ENCODE measurements around the gene TBC1D22A. TPM values are rescaled to one million over a fixed set of nuclear protein-coding genes. Genes with fewer than 3 reads are reported as not detected.

The TBC1D22A gene
- total RNA-seq, 1 donor from 2014 or later = 34.1 TPM

DNA sequence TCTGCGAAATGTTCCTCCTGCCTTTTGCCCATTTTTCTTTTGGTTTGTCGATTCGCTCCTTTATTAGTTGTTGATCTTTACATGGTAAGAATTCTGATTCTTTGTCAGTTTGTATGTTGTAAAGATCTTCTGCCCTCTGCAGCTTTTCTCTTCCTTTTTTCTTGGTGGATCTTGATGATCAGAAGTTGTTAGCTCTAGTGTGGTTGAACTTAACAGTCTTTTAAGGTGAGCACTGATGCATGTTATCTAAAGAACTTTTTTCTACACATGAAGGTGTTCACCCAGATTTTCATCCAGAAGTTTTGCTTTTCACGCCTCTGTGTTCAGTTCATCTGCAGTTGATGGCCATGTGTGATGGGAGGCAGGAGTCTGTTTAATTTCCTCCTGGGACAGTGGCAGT, 133.7 kb downstream of the TBC1D22A start:
- no peak overlapping the region for H3K27ac ChIP-seq

DNA sequence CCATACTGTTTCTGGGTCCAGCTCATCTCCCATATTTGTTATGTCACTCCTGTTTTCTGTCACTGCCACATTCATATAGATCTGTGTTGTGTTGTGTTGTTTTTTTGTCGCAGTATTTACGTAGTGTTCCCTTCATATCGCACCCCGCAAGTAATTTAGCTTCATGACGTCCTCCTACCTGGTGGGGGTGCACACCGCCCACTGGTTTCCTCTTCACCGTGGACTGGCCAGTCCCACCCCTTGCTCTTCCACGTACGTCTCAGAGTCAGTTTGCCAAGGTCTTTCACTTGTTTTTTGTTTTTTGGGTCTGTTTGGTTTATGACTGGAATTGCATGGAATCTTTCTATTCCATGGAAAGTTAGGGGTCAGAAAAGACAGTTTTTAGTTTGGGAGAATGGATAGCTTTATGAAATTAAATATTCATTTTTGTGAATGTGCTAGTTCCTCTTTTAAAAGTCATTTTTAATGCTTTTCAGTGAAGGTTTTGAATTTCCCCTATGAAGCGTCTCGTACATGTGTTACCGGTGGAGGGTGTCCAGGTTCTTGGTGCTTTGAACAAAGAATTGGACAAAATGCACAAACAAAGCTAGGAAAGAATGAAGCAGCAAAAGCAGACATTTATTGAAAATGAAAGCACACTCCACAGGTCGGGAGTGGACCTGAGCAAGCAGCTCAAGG, 134.3 kb downstream of the TBC1D22A start:
- Histone ChIP-seq H3K27ac (no peak overlapping the region), H3K4me3 (no peak overlapping the region), H3K27me3 (ENCODE audit: low read depth) (no peaks in the 10 kb centered on the region), H3K4me1 (no peaks in the 10 kb centered on the region), H3K9me3 (no peaks in the 10 kb centered on the region), H3K36me3 (peaks cover 31% of the 10 kb centered on the region)
- DNase-seq (no peak), ATAC-seq (no peak)
- TF ChIP-seq, protein P1, sequence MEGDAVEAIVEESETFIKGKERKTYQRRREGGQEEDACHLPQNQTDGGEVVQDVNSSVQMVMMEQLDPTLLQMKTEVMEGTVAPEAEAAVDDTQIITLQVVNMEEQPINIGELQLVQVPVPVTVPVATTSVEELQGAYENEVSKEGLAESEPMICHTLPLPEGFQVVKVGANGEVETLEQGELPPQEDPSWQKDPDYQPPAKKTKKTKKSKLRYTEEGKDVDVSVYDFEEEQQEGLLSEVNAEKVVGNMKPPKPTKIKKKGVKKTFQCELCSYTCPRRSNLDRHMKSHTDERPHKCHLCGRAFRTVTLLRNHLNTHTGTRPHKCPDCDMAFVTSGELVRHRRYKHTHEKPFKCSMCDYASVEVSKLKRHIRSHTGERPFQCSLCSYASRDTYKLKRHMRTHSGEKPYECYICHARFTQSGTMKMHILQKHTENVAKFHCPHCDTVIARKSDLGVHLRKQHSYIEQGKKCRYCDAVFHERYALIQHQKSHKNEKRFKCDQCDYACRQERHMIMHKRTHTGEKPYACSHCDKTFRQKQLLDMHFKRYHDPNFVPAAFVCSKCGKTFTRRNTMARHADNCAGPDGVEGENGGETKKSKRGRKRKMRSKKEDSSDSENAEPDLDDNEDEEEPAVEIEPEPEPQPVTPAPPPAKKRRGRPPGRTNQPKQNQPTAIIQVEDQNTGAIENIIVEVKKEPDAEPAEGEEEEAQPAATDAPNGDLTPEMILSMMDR (IDR thresholded peaks at IDR 0.05) = no peak
- intact Hi-C loops (cut with DNase I) = no loop called here

More for the DNA sequence above, 133.7 kb downstream of the TBC1D22A start:
- no peaks in the 10 kb centered on the region for H3K27me3 ChIP-seq (ENCODE audit: low read depth)
- ATAC-seq (no peak), DNase-seq (no peak)
- TF ChIP-seq, protein P1 (IDR thresholded peaks at IDR 0.05) = no peak
- intact Hi-C loops (cut with DNase I) = no loop called here
- peaks cover 35% of the 10 kb centered on the region for H3K36me3 ChIP-seq
- H3K4me3 ChIP-seq = no peak overlapping the region
- no peaks in the 10 kb centered on the region for H3K4me1 ChIP-seq
- no peaks in the 10 kb centered on the region for H3K9me3 ChIP-seq

DNA sequence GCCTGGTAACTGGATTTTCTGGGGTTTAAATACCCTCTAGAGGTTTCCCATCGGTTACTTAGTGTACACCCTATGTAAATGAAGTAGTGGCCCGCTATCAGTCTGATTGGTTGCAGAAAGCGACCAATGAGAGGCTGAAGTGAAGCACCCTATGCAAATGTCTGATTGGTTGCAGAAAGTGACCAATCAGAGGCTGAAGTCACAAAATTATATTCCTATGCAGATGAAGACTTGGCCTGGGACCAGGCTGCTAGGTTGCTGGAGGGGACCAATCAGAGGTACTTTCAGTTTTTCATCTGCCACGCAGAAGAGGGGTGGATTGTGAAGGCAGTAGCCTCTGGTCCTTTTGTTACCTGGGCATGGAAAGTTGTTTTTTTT, 134.8 kb downstream of the TBC1D22A start:
- TF ChIP-seq, protein P1 (IDR thresholded peaks at IDR 0.05) = no peak
- intact Hi-C loops (cut with DNase I) = no loop called here
- H3K9me3 ChIP-seq = no peaks in the 10 kb centered on the region
- H3K36me3 ChIP-seq = peaks cover 29% of the 10 kb centered on the region
- ATAC-seq (no peak), DNase-seq (no peak)
- H3K4me1 ChIP-seq = no peaks in the 10 kb centered on the region
- H3K4me3 ChIP-seq = no peak overlapping the region
- no peaks in the 10 kb centered on the region for H3K27me3 ChIP-seq (ENCODE audit: low read depth)
- H3K27ac ChIP-seq = no peak overlapping the region

DNA sequence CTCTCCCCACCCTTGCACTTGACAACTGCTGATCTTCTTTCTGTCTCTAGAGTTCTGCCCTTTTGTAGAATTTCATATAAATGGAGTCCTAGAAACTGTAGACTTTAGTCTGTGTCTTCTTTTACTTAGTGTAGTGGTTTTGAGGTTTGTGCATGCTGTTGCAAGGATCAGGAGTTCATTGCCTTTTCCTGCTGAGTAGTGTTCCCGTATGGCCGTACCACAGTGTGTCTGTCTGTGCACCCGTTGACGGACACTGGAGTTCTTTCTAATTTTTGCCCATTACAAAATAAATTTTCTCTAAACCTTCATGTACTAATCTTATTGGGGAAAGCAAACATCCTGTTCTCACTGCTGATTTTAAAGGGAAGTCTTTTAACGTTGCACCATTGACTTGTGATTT, 138.1 kb downstream of the TBC1D22A start:
- Histone ChIP-seq H3K4me3 (no peak overlapping the region), H3K4me1 (no peaks in the 10 kb centered on the region), H3K36me3 (peaks cover 14% of the 10 kb centered on the region), H3K27ac (no peak overlapping the region), H3K27me3 (ENCODE audit: low read depth) (no peaks in the 10 kb centered on the region), H3K9me3 (no peaks in the 10 kb centered on the region)
- intact Hi-C loops (cut with DNase I) = no loop called here
- TF ChIP-seq, protein P1 (IDR thresholded peaks at IDR 0.05) = no peak
- DNase-seq (no peak), ATAC-seq (no peak)

DNA sequence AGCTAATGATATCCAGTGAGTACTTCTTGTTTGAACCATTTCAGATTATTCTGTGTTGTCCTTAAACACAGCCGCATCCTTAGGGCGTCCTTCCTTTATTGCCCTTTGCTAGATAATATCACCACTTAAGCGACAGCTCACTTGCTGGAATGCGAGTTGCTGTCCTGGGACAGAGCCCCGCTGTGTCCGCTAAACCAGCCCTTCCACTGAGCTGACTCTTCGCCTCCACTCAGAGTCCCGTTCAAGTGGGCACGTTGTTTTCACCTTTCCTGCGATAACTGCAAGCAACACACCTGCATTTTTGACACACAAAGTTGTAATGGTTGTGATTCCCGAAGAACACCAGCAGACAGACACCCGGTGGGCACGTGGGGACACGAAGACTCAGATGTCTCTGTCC, 140.0 kb downstream of the TBC1D22A start:
- ATAC-seq = no peak
- TF ChIP-seq, protein P1 (IDR thresholded peaks at IDR 0.05) = no peak
- DNase-seq = no peak
- peaks cover 16% of the 10 kb centered on the region for H3K36me3 ChIP-seq
- no peak overlapping the region for H3K4me3 ChIP-seq
- intact Hi-C loops (cut with DNase I) = no loop called here
- no peaks in the 10 kb centered on the region for H3K27me3 ChIP-seq (ENCODE audit: low read depth)
- H3K4me1 ChIP-seq = no peaks in the 10 kb centered on the region
- H3K9me3 ChIP-seq = no peaks in the 10 kb centered on the region
- H3K27ac ChIP-seq = no peak overlapping the region

Measured in lower lobe of right lung (tissue), 2 donors.